ENCODE measurements around the gene ARPC5L. TPM values are rescaled to one million over a fixed set of nuclear protein-coding genes. Genes with fewer than 3 reads are reported as not detected.
A peak's percentile ranks its signal among the peaks of the same experiment; 100 is the strongest.

ARPC5L gene
- total and polyA plus RNA-seq, 2 experiments from 2014 or later: 35.9 to 87.3 TPM

- Histone ChIP-seq H2AFZ (no peak overlapping the region), H3K4me1 (ENCODE audit: insufficient read depth) (no peaks in the 10 kb centered on the region), H3K27me3 (ENCODE audit: insufficient read depth) (no peaks in the 10 kb centered on the region), H3K9me2 (ENCODE audit: insufficient read depth) (no peaks in the 10 kb centered on the region), H3K27ac (ENCODE audit: low read depth) (no peak overlapping the region), H3K4me3 (no peak overlapping the region), H4K20me1 (replicated peaks; ENCODE audit: insufficient read depth) (no peaks in the 10 kb centered on the region), H3K36me3 (ENCODE audit: insufficient read depth) (no peaks in the 10 kb centered on the region), H3K79me2 (replicated peaks; ENCODE audit: insufficient read depth) (no peaks in the 10 kb centered on the region), H3F3A (replicated peaks; ENCODE audit: low read depth) (no peaks in the 10 kb centered on the region), H3K4me2 (no peak overlapping the region; the same call in 1 of the 2 replicates)
- peak; percentile 42; the same call in 2 of the 3 replicates for ATAC-seq
- no peak overlapping the region for H3K27ac Mint-ChIP-seq
- DNase-seq (ENCODE audit: low spot score): no peak
- H3K4me1 Mint-ChIP-seq: peaks cover 11% of the 10 kb centered on the region; the same call in 2 of the 3 replicates
- no peak for TF ChIP-seq ZNF331 (CRISPR knock-in tag; IDR thresholded peaks at IDR 0.05; ENCODE audit: low read depth)
- TF ChIP-seq CREB1 (CRISPR knock-in tag; IDR thresholded peaks at IDR 0.05; ENCODE audit: low read depth): no peak
- TF ChIP-seq EZH2phosphoT487 (IDR thresholded peaks at IDR 0.05; ENCODE audit: unreplicated experiment): no peak
- TF ChIP-seq ZNF462 (CRISPR knock-in tag; IDR thresholded peaks at IDR 0.05): no peak
- TF ChIP-seq ETS1 (IDR thresholded peaks at IDR 0.05): no peak
- no peak for TF ChIP-seq POLR2AphosphoS5 (IDR thresholded peaks at IDR 0.05; ENCODE audit: low read depth)
- TF ChIP-seq ZNF114 (CRISPR knock-in tag; IDR thresholded peaks at IDR 0.05): no peak
- no peak for TF ChIP-seq CTCF (conservative IDR thresholded peaks at IDR 0.05; ENCODE audit: low read depth in 2 of 2)
- TF ChIP-seq NANOG (IDR thresholded peaks at IDR 0.05; ENCODE audit: borderline replicate concordance): no peak
- TF ChIP-seq EZH2 (IDR thresholded peaks at IDR 0.05; ENCODE audit: low read depth, unreplicated experiment): no peak
- TF ChIP-seq STAT1 (IDR thresholded peaks at IDR 0.05; ENCODE audit: unreplicated experiment): no peak
- no peak for TF ChIP-seq JUNB (IDR thresholded peaks at IDR 0.05; ENCODE audit: unreplicated experiment)
- TF ChIP-seq REST (IDR thresholded peaks at IDR 0.05; ENCODE audit: unreplicated experiment): no peak
- no peaks in the 10 kb centered on the region; the same call in 2 of the 3 replicates for H3K36me3 Mint-ChIP-seq (ENCODE audit: low read depth)
- peaks cover 7% of the 10 kb centered on the region for H3K27me3 Mint-ChIP-seq (ENCODE audit: insufficient read depth, low read depth, poor library complexity)
- no peak overlapping the region for H3K4me3 Mint-ChIP-seq
- peaks cover 5% of the 10 kb centered on the region; the same call in 2 of the 3 replicates for H3K9me3 Mint-ChIP-seq
Measured at GRCh38 chr9:124829334-124829669, 32.6 kb upstream of the ARPC5L start.

Measured in GM23338 (cell line).